Measurements from ENCODE around the gene SAPCD2.

Gene SAPCD2

GRCh38 chr9:137107312-137107921 lies 37.1 kb upstream of the SAPCD2 start:
- H3K4me3 ChIP-seq (ENCODE audit: low read depth, low read length) = no peak overlapping the region
- H3K4me1 ChIP-seq (ENCODE audit: control insufficient read depth, insufficient read depth, low read length) = no peaks in the 10 kb centered on the region
- H3K36me3 ChIP-seq (ENCODE audit: control insufficient read depth in 2 of 2, insufficient read depth in 1 of 2, low read length in 2 of 2) = peaks cover 0 to 72% of the 10 kb centered on the region in 2 experiments; a peak in 1 of 3 replicates
- ChIA-PET POLR2A (interaction anchor here (1.2 to 1.6 kb wide), 2 partner anchors 21 to 133 kb away, joined by 3 to 4 read pairs; partner anchors contain the start of genes MAN1B1 and TUBB4B), CTCF (interaction anchor here (0.6 to 1.5 kb wide), 2 partner anchors 12 to 129 kb away, joined by 3 to 5 read pairs; no protein-coding TSS in a partner anchor)
- H3K27ac ChIP-seq (ENCODE audit: extremely low read depth, low read depth, low read length) = no peak overlapping the region
- TF ChIP-seq, protein P1, sequence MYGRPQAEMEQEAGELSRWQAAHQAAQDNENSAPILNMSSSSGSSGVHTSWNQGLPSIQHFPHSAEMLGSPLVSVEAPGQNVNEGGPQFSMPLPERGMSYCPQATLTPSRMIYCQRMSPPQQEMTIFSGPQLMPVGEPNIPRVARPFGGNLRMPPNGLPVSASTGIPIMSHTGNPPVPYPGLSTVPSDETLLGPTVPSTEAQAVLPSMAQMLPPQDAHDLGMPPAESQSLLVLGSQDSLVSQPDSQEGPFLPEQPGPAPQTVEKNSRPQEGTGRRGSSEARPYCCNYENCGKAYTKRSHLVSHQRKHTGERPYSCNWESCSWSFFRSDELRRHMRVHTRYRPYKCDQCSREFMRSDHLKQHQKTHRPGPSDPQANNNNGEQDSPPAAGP (tag by site-specific recombination; IDR thresholded peaks at IDR 0.05) = no peak
- no peak for TF ChIP-seq ZNF341 (tag by site-specific recombination; IDR thresholded peaks at IDR 0.05; ENCODE audit: low read depth)
- no peak for TF ChIP-seq EGR2 (tag by site-specific recombination; IDR thresholded peaks at IDR 0.05; ENCODE audit: low read depth)
- TF ChIP-seq, protein P2, sequence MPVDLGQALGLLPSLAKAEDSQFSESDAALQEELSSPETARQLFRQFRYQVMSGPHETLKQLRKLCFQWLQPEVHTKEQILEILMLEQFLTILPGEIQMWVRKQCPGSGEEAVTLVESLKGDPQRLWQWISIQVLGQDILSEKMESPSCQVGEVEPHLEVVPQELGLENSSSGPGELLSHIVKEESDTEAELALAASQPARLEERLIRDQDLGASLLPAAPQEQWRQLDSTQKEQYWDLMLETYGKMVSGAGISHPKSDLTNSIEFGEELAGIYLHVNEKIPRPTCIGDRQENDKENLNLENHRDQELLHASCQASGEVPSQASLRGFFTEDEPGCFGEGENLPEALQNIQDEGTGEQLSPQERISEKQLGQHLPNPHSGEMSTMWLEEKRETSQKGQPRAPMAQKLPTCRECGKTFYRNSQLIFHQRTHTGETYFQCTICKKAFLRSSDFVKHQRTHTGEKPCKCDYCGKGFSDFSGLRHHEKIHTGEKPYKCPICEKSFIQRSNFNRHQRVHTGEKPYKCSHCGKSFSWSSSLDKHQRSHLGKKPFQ (tag by site-specific recombination; IDR thresholded peaks at IDR 0.05) = no peak
- TF ChIP-seq, protein P3, sequence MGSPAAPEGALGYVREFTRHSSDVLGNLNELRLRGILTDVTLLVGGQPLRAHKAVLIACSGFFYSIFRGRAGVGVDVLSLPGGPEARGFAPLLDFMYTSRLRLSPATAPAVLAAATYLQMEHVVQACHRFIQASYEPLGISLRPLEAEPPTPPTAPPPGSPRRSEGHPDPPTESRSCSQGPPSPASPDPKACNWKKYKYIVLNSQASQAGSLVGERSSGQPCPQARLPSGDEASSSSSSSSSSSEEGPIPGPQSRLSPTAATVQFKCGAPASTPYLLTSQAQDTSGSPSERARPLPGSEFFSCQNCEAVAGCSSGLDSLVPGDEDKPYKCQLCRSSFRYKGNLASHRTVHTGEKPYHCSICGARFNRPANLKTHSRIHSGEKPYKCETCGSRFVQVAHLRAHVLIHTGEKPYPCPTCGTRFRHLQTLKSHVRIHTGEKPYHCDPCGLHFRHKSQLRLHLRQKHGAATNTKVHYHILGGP (tag by site-specific recombination; IDR thresholded peaks at IDR 0.05) = no peak
- no peak for TF ChIP-seq ZNF777 (tag by site-specific recombination; IDR thresholded peaks at IDR 0.05; ENCODE audit: borderline replicate concordance)
- TF ChIP-seq ZNF701 (tag by site-specific recombination; IDR thresholded peaks at IDR 0.05) = no peak
- TF ChIP-seq ZNF521 (tag by site-specific recombination; IDR thresholded peaks at IDR 0.05) = no peak
- no peak for TF ChIP-seq ZNF362 (tag by site-specific recombination; IDR thresholded peaks at IDR 0.05)
- H3K9me3 ChIP-seq (ENCODE audit: control insufficient read depth, insufficient read depth, low read depth, low read length) = no peaks in the 10 kb centered on the region

- no peak overlapping the region for H3K4me3 ChIP-seq (ENCODE audit: low read depth, low read length)
- ChIA-PET CTCF (interaction anchor here (0.6 to 2.1 kb wide), 5 partner anchors 12 to 130 kb away, joined by 3 to 5 read pairs (median 4); partner anchors contain the start of gene RNF224), POLR2A (interaction anchor here (1.2 kb wide), 1 partner anchor 134 kb away, joined by 3 read pairs; the partner anchor contains the start of gene TUBB4B)
- TF ChIP-seq ZNF16 (tag by site-specific recombination; IDR thresholded peaks at IDR 0.05; ENCODE audit: low read depth) = no peak
- no peak for TF ChIP-seq ZNF221 (tag by site-specific recombination; IDR thresholded peaks at IDR 0.05; ENCODE audit: borderline replicate concordance)
- no peak for TF ChIP-seq ZBTB17 (tag by site-specific recombination; IDR thresholded peaks at IDR 0.05)
- TF ChIP-seq RBAK (tag by site-specific recombination; IDR thresholded peaks at IDR 0.05) = no peak
- TF ChIP-seq ZFHX2 (tag by site-specific recombination; conservative IDR thresholded peaks at IDR 0.05) = no peak
- TF ChIP-seq SP7 (tag by site-specific recombination; IDR thresholded peaks at IDR 0.05) = no peak
- TF ChIP-seq ZSCAN4 (tag by site-specific recombination; IDR thresholded peaks at IDR 0.05) = no peak
- no peak for TF ChIP-seq KLF10 (tag by site-specific recombination; IDR thresholded peaks at IDR 0.05)
- H3K36me3 ChIP-seq (ENCODE audit: control insufficient read depth in 2 of 2, insufficient read depth in 1 of 2, low read length in 2 of 2) = peaks cover 0 to 79% of the 10 kb centered on the region in 2 experiments; a peak in 1 of 3 replicates
- no peaks in the 10 kb centered on the region for H3K4me1 ChIP-seq (ENCODE audit: control insufficient read depth, insufficient read depth, low read length)
- H3K27ac ChIP-seq (ENCODE audit: extremely low read depth, low read depth, low read length) = no peak overlapping the region
- H3K9me3 ChIP-seq (ENCODE audit: control insufficient read depth, insufficient read depth, low read depth, low read length) = no peaks in the 10 kb centered on the region
These were observed 36.4 kb upstream of the SAPCD2 start for GRCh38 chr9:137106662-137107250.
